HG03432 (cell line): ENCODE data around the gene NMNAT3.
"Not testable (repeated sequence)": the region's sequence is repeated elsewhere in the genome, so short reads cannot be mapped to it uniquely, and the experiment has no call there.

Experiments used
- ATAC-seq: cut with Tn5 transposase; IDR thresholded peaks from one replicate; pipeline ENCODE4 v1.9.1; 2021; ENCODE audit warnings: mild to moderate bottlenecking, moderate library complexity; ENCODE audit not compliant: unreplicated experiment

Gene NMNAT3

GRCh38 chr3:139586420-139587017 lies 91.3 kb downstream of the NMNAT3 start:
- peak; percentile 95 for ATAC-seq

GRCh38 chr3:139585820-139586219 lies 92.0 kb downstream of the NMNAT3 start:
- ATAC-seq, result no peak

DNA sequence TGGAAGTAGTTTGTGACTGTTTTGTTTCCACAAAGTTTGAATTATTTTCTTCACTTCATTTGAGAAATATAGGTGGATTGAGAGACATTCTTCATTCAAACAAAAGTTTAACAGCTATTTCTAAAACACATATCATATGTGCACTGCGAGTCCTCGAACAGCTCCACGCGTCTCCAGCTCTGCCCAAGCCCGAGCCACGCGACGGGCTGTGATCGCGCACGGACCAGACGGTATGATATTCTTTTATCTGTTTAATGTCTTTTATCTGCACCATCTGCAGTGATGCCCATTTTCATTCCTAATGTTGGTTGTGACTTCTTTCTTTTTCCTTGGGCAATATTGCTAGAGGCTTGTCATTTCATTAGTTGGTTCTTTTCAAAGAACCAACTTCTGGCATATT lies 94.1 kb downstream of the NMNAT3 start:
- not testable (repeated sequence) for ATAC-seq

DNA sequence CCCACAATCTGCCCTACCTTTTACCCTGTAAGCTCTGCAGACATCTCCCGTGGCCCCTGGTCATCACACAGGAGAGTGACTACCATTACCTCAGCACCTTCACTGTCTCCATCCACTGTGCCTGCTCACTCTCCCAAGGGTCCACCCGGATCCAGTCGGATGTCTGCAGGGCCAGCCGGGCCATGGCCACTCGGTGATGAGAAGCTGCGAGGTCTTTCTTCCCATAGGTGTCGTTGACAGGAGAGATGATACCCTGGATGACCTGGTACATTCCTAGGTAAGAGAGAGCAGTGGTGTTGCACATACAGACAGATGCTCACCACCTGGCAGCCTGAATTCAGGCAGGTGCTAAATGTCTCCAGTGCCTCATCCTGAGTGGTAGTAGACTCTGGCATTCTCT lies 99.0 kb downstream of the NMNAT3 start:
- ATAC-seq, result no peak

DNA sequence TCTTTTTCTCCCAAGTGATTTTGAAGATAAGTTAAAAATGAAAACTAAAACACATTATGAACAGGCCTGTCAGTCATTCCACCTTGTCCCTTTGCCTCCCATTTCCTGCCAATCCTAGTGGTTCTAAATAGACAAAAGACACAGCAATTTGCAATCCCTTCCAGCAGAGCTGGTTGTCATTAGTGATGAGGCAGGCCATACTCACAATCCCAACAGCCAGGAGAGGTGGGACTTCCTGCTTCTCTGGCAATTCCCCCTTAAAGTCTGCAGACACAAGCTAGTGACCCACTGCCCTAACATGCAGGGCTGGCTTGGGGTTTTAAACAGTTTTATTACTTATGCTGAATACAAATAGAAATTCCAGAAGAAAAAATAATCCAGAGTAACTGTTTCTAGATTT lies 99.9 kb downstream of the NMNAT3 start:
- ATAC-seq, result no peak

GRCh38 chr3:139577346-139577745 lies 100.4 kb downstream of the NMNAT3 start:
- ATAC-seq, result no peak

DNA sequence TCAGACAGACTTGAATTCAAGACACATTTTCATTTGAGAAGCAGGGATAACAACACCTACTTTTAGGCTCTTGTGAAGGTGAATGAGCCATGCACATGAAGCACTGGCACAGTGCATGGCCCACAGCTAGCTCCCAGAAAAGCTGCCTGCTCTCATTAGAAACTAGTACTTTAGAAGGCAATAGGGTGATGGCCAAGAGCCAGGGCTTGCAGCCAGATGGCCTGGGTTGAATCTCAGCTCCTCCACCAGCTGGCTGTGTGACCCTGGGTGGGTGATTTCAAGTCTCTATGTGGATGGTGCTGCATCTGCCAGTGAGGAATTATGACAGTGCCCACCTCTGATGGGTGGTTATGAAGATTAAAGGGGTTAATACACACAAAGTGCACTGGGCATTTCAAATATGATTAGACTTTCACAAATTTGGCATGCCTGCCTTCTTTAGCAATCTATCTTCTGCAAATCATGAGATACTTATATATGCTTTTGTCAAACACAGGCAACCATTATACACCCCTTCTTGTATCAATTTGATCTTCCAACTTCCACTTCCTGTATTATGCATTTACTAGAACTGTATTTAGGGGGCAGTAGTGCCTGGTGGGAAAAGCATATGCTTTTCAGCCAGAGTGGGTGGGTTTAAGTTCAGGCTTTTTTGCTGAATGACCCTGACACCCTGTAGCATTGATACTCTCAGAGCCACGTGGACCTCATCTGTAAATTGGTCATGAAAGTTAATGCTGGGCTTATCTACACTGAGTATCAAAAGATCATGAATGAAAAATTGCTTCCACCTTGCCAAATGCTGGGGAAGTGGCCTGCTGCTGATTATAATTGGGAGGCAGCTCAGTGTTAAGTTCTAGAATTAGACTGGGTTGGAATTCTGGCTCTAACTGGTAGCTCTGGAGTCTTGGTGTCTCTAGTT lies 103.5 kb downstream of the NMNAT3 start:
- no peak for ATAC-seq

- no peak for ATAC-seq
Measured at GRCh38 chr3:139572847-139573672, 104.7 kb downstream of the NMNAT3 start.

GRCh38 chr3:139571711-139572110 lies 106.1 kb downstream of the NMNAT3 start:
- ATAC-seq, result no peak

DNA sequence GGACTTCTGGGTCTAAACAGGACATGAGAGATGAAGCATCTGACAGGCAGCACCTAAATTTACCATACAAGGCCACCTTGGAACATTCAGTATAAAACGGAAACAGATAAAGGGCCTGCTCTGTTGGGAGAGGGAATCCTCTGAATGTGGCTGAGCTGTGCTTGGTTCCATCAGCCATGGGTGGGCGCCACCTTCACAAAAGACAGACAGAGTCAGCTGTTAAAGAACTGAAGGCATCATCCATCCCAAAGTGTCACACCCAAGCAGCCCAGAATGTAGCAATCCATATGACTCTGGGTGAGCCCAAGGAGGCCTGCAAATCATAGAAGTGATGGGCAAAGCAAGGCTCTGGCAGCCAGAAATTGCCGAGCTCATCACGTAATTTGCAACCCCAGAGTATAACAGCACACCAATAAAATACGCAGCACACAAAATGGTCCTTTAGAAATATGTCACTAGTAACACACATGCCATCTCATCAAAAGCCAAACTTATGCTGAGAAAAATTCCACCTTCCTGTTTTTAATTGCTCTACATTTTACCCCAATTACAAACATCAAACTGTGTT lies 113.4 kb downstream of the NMNAT3 start:
- no peak for ATAC-seq

GRCh38 chr3:139561959-139562676 lies 115.7 kb downstream of the NMNAT3 start:
- no peak for ATAC-seq

DNA sequence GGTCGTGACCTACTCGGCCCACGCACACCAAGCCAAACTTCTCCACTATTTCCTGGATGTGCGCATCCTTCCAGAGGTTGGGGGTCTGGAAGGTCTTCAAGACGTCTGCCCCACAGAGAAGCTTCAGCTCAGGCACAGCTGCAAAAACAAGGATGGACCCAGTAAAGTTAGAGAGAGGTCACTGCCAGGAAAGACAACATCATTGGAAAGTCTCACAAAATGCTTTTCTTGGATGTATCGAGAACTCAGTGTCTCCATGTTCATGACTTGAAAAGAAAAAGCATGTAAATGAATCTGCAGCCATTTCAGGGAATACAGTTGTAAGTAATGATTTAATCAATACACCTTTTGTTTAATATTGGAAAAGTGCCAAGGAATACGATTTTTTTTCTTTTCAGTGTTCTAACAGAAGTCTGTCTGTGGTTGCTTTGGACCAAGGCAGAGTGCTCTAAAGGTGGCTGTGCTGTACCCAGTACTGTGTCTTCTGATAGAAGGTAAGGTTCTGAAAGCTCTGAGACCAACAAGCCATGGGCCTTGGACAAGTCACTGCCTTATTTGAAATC lies 116.4 kb downstream of the NMNAT3 start:
- ATAC-seq, result no peak

DNA sequence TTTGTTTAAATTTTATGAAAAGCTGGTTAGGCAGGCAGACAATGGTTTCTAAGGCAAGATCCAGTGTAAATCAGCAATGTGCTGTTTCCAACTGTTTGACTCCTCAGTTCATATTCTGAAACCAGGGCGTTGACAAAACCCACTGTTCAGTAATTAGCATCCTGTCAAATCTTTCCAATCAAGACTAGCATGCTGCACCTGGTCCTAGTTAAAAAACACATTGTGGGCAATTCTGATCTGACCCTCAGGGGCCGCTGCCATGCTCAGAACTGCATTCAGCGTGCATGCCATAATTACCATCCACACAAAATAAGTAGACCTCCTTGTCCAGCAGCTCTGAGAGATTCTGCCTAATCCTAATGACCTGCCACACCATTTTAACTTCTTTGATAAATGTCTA lies 117.4 kb downstream of the NMNAT3 start:
- ATAC-seq, result no peak

- no peak for ATAC-seq
Measured at GRCh38 chr3:139559541-139559940, 118.2 kb downstream of the NMNAT3 start.

DNA sequence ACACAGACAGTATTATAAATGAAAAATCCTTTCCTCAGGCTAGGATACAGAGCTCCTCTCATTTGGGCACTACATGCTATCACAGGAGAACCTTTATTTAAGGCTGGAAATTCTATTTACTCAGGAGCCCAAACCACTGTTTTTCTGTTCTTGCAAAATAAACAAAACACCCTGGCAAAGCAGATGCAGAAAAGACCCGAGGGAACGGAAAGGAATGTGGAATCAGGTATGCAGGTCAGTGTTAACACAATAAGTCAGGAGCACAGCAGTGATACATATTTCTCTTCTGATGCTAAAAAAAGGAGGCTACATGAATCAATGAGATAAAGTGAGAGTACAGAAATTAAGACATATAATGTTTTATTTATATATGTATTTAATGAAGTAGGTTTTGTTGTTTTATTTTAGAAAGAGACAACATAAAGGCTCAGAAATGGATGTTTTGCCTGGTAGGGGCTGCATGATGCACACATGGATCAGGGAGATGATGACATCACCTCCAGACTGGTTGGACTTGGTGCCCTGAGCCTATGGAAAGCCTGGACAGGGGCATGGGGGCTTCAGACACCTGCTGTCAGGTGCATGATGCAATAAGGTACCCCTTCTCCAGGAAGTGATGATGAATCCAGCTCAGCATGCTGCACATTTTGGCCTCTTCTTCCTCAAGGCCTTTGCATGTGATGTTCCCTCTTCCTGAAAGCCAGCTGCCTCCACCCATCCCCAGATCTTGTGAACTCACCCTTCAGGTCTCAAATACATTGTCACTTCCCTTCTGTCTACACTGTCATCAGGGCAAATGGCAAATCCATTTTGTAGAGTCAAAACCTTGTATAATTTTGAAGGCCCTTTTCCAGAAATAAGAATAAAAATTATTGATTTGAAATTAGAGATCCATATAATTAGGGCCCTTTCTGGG lies 119.2 kb downstream of the NMNAT3 start:
- ATAC-seq, result no peak

GRCh38 chr3:139557041-139557440 lies 120.7 kb downstream of the NMNAT3 start:
- no peak for ATAC-seq

- no peak for ATAC-seq
Measured at GRCh38 chr3:139555249-139555648, 122.5 kb downstream of the NMNAT3 start.

DNA sequence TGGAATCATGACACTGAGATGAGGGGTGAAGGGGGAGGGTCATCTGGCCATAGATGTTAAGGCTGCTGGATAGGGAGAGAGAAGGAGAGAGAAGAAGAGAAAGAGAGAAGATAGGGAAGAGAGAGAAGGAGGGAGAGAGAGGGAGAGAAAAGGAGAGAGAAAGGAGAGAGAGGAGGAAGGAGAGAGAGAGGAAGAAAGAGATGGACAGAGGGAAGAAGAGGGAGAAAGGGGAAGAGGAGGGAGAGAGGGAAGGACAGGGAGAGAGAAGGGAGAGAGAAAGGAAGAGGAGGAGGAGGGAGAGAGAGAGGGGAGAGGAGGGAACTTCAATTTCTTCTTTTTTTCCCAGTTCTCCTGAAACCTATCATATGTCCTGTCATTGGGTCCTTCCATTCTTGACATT lies 123.1 kb downstream of the NMNAT3 start:
- no peak for ATAC-seq
